BLaER1 treated with 17β-estradiol and CSF1 and Interleukin-3, amounts not matched to agents 10 nM and 100 nM (cell line): ENCODE measurements around the gene ABCC4.

Experiments used
- H3K27ac ChIP-seq, 11 experiments: shearing (Covaris generic); formaldehyde crosslinking; 2 replicates each; pipeline ENCODE4 v1.8.1; 2022
- H3K27me3 ChIP-seq, 11 experiments: shearing (Covaris generic); formaldehyde crosslinking; 2 replicates each; pipeline ENCODE4 v1.8.1; 2022
- H3K36me3 ChIP-seq, 11 experiments: shearing (Covaris generic); formaldehyde crosslinking; 2 replicates each; pipeline ENCODE4 v1.8.1; 2022
- H3K4me1 ChIP-seq, 10 experiments: shearing (Covaris generic); formaldehyde crosslinking; 2 replicates each; pipeline ENCODE4 v1.8.1; 2022
- H3K4me2 ChIP-seq, 11 experiments: shearing (Covaris generic); formaldehyde crosslinking; 2 replicates each; pipeline ENCODE4 v1.8.1; 2022
- H3K4me3 ChIP-seq, 10 experiments: shearing (Covaris generic); formaldehyde crosslinking; 2 replicates each; pipeline ENCODE4 v1.8.1; 2022
- H3K9ac ChIP-seq, 11 experiments: shearing (Covaris generic); formaldehyde crosslinking; 2 replicates each; pipeline ENCODE4 v1.8.1; 2022
- H3K9me3 ChIP-seq, 11 experiments: shearing (Covaris generic); formaldehyde crosslinking; replicated peaks in 1 of 11; 2 replicates each; pipeline ENCODE4 v1.8.1; 2022
- H4K20me1 ChIP-seq, 11 experiments: shearing (Covaris generic); formaldehyde crosslinking; 2 replicates each; pipeline ENCODE4 v1.8.1; 2022
- Cebpa-rat ChIP-seq, 11 experiments: shearing (Covaris generic); IDR thresholded peaks; 2 replicates each; pipeline ENCODE4 v1.8.1; 2022

Gene ABCC4

GRCh38 chr13:95033890-95034289, 267.4 kb downstream of the ABCC4 start:
- H3K9me3 ChIP-seq: no peaks in the 10 kb centered on the region

GRCh38 chr13:95032121-95032520, 269.1 kb downstream of the ABCC4 start:
- H3K9ac ChIP-seq: no peak overlapping the region
- H3K4me2 ChIP-seq: no peak overlapping the region
- H3K27me3 ChIP-seq: no peaks in the 10 kb centered on the region
- H3K9me3 ChIP-seq: peaks cover 0 to 3% (median 0%) of the 10 kb centered on the region in 11 experiments; a peak in 2 of 22 replicates
- H4K20me1 ChIP-seq: no peaks in the 10 kb centered on the region
- H3K36me3 ChIP-seq: peaks cover 0 to 45% (median 14%) of the 10 kb centered on the region in 11 experiments; a peak in 15 of 22 replicates
- TF ChIP-seq Cebpa-rat (IDR thresholded peaks at IDR 0.05): no peak
- no peak overlapping the region for H3K4me3 ChIP-seq
- no peak overlapping the region for H3K27ac ChIP-seq
- no peaks in the 10 kb centered on the region for H3K4me1 ChIP-seq

More at GRCh38 chr13:95033890-95034289, 267.4 kb downstream of the ABCC4 start:
- H3K36me3 ChIP-seq: peaks cover 0 to 62% (median 28%) of the 10 kb centered on the region in 11 experiments; a peak in 20 of 22 replicates
- no peak overlapping the region for H3K4me2 ChIP-seq
- no peaks in the 10 kb centered on the region for H3K27me3 ChIP-seq
- no peaks in the 10 kb centered on the region for H4K20me1 ChIP-seq
- no peaks in the 10 kb centered on the region for H3K4me1 ChIP-seq
- H3K27ac ChIP-seq: no peak overlapping the region
- no peak overlapping the region for H3K4me3 ChIP-seq
- H3K9ac ChIP-seq: no peak overlapping the region
- TF ChIP-seq Cebpa-rat (IDR thresholded peaks at IDR 0.05): no peak

- Histone ChIP-seq H3K9me3 (peaks cover 0 to 3% (median 0%) of the 10 kb centered on the region in 11 experiments; a peak in 2 of 22 replicates), H3K4me2 (no peak overlapping the region), H4K20me1 (no peaks in the 10 kb centered on the region), H3K27ac (no peak overlapping the region), H3K9ac (no peak overlapping the region), H3K36me3 (peaks cover 0 to 43% (median 14%) of the 10 kb centered on the region in 11 experiments; a peak in 15 of 22 replicates), H3K4me1 (no peaks in the 10 kb centered on the region), H3K4me3 (no peak overlapping the region), H3K27me3 (no peaks in the 10 kb centered on the region)
- TF ChIP-seq Cebpa-rat (IDR thresholded peaks at IDR 0.05): no peak
These were observed 270.4 kb downstream of the ABCC4 start for GRCh38 chr13:95030821-95031343.

GRCh38 chr13:95027638-95028037, 273.6 kb downstream of the ABCC4 start:
- Histone ChIP-seq H3K4me1 (no peaks in the 10 kb centered on the region), H3K36me3 (peaks cover 0 to 24% (median 6%) of the 10 kb centered on the region in 11 experiments; a peak in 5 of 22 replicates), H3K27ac (no peak overlapping the region), H3K9me3 (peaks cover 0 to 3% (median 0%) of the 10 kb centered on the region in 11 experiments; a peak in 2 of 22 replicates), H3K4me2 (no peak overlapping the region), H4K20me1 (no peaks in the 10 kb centered on the region), H3K9ac (no peak overlapping the region), H3K4me3 (no peak overlapping the region), H3K27me3 (no peaks in the 10 kb centered on the region)
- no peak for TF ChIP-seq Cebpa-rat (IDR thresholded peaks at IDR 0.05)

- Histone ChIP-seq H3K4me3 (no peak overlapping the region), H3K9ac (no peak overlapping the region), H3K9me3 (peaks cover 0 to 3% (median 0%) of the 10 kb centered on the region in 11 experiments; a peak in 2 of 22 replicates), H3K4me1 (no peaks in the 10 kb centered on the region), H3K36me3 (peaks cover 4 to 27% (median 7%) of the 10 kb centered on the region in 11 experiments; a peak in 13 of 22 replicates), H4K20me1 (no peaks in the 10 kb centered on the region), H3K27me3 (no peaks in the 10 kb centered on the region), H3K4me2 (no peak overlapping the region), H3K27ac (no peak overlapping the region)
- no peak for TF ChIP-seq Cebpa-rat (IDR thresholded peaks at IDR 0.05)
These were observed 276.1 kb downstream of the ABCC4 start for GRCh38 chr13:95025116-95025515.

GRCh38 chr13:95023405-95023804, 277.8 kb downstream of the ABCC4 start:
- H3K27me3 ChIP-seq: no peaks in the 10 kb centered on the region
- no peak overlapping the region for H3K9ac ChIP-seq
- H3K36me3 ChIP-seq: peaks cover 5 to 43% (median 16%) of the 10 kb centered on the region in 11 experiments; a peak in 15 of 22 replicates
- no peak for TF ChIP-seq Cebpa-rat (IDR thresholded peaks at IDR 0.05)
- no peak overlapping the region for H3K4me2 ChIP-seq
- no peak overlapping the region for H3K4me3 ChIP-seq
- H3K4me1 ChIP-seq: no peaks in the 10 kb centered on the region
- no peaks in the 10 kb centered on the region for H4K20me1 ChIP-seq
- no peak overlapping the region for H3K27ac ChIP-seq
- H3K9me3 ChIP-seq: peaks cover 0 to 3% (median 0%) of the 10 kb centered on the region in 11 experiments; a peak in 2 of 22 replicates

- Histone ChIP-seq H3K4me3 (no peak overlapping the region), H3K9ac (no peak overlapping the region), H3K4me1 (no peaks in the 10 kb centered on the region), H4K20me1 (no peaks in the 10 kb centered on the region), H3K9me3 (no peaks in the 10 kb centered on the region), H3K4me2 (no peak overlapping the region), H3K36me3 (peaks cover 5 to 44% (median 17%) of the 10 kb centered on the region in 11 experiments; a peak in 15 of 22 replicates), H3K27me3 (no peaks in the 10 kb centered on the region), H3K27ac (no peak overlapping the region)
- TF ChIP-seq Cebpa-rat (IDR thresholded peaks at IDR 0.05): no peak
These were observed 280.8 kb downstream of the ABCC4 start for GRCh38 chr13:95020298-95020987.

GRCh38 chr13:95019886-95020285, 281.4 kb downstream of the ABCC4 start:
- H3K36me3 ChIP-seq: peaks cover 5 to 44% (median 17%) of the 10 kb centered on the region in 11 experiments; a peak in 15 of 22 replicates
- H3K4me1 ChIP-seq: no peaks in the 10 kb centered on the region
- H3K4me3 ChIP-seq: no peak overlapping the region
- H3K27ac ChIP-seq: no peak overlapping the region
- no peaks in the 10 kb centered on the region for H3K27me3 ChIP-seq
- no peaks in the 10 kb centered on the region for H4K20me1 ChIP-seq
- no peaks in the 10 kb centered on the region for H3K9me3 ChIP-seq
- no peak overlapping the region for H3K4me2 ChIP-seq
- no peak overlapping the region for H3K9ac ChIP-seq
- TF ChIP-seq Cebpa-rat (IDR thresholded peaks at IDR 0.05): no peak

- Histone ChIP-seq H3K27ac (no peak overlapping the region), H3K27me3 (peaks cover 7 to 18% (median 12%) of the 10 kb centered on the region in 11 experiments; a peak in 21 of 22 replicates), H3K9me3 (no peaks in the 10 kb centered on the region), H3K36me3 (no peaks in the 10 kb centered on the region), H3K9ac (no peak overlapping the region), H4K20me1 (no peaks in the 10 kb centered on the region), H3K4me1 (peaks cover 7 to 12% (median 8%) of the 10 kb centered on the region in 10 experiments; a peak in 17 of 20 replicates), H3K4me2 (no peak overlapping the region), H3K4me3 (no peak overlapping the region)
- no peak for TF ChIP-seq Cebpa-rat (IDR thresholded peaks at IDR 0.05)
These were observed 293.9 kb downstream of the ABCC4 start for GRCh38 chr13:95007322-95007721.
